HL-60 (cell line): Measurements from ENCODE around the gene TPRN.

ENCODE experiments used
- CTCF ChIP-seq: IDR thresholded peaks from one replicate; pipeline ENCODE4 v1.5.1; 2011; ENCODE audit warnings: low read length, control low read depth, inconsistent platforms; ENCODE audit not compliant: insufficient read depth
- POLR2AphosphoS5 ChIP-seq: IDR thresholded peaks from 2 replicates; pipeline ENCODE4 v1.6.1; 2012; ENCODE audit warnings: low read depth
- REST ChIP-seq: IDR thresholded peaks from 2 replicates; pipeline ENCODE4 v1.6.1; 2012; ENCODE audit warnings: low read depth; ENCODE audit not compliant: insufficient replicate concordance

- TF ChIP-seq CTCF (no peak), POLR2AphosphoS5 (peak; percentile 93), REST (peak; percentile 34)
Measured at GRCh38 chr9:137172901-137173795, 27.4 kb downstream of the TPRN start.
